SK-N-SH (cell line): Measurements from ENCODE around the gene MYRF.

Source experiments
- CTCF ChIP-seq: fragments of 200-600 bp; sonication (generic); IDR thresholded peaks from 2 replicates; pipeline ENCODE4 v1.6.1; 2017; ENCODE audit warnings: antibody characterized with exemption, mild to moderate bottlenecking, moderate library complexity
- EP300 ChIP-seq, 2 experiments: IDR thresholded peaks; 2 replicates each; pipeline versions ENCODE4 v1.4.0 to v1.6.1; 2012; ENCODE audit warnings: borderline replicate concordance in 1 of 2, low read depth in 1 of 2, low read length in 1 of 2
- MXI1 ChIP-seq: IDR thresholded peaks from 2 replicates; pipeline ENCODE4 v1.6.1; 2012; ENCODE audit warnings: mild to moderate bottlenecking, low read depth, low read length, improper control_type of control experiment
- PBX3 ChIP-seq: IDR thresholded peaks from 2 replicates; pipeline ENCODE4; 2012
- RAD21 ChIP-seq: IDR thresholded peaks from 2 replicates; pipeline ENCODE4 v1.6.1; 2012; ENCODE audit warnings: mild to moderate bottlenecking, low read length
- REST ChIP-seq: IDR thresholded peaks from 2 replicates; pipeline ENCODE4 v1.6.1; 2012; ENCODE audit warnings: mild to moderate bottlenecking, low read depth, low read length, moderate library complexity
- RFX5 ChIP-seq: IDR thresholded peaks from 2 replicates; pipeline ENCODE4 v1.6.1; 2012; ENCODE audit warnings: mild to moderate bottlenecking, improper control_type of control experiment, low read length
- RXRA ChIP-seq: IDR thresholded peaks from 2 replicates; pipeline ENCODE4 v1.4.0; 2012; ENCODE audit warnings: low read depth, mild to moderate bottlenecking, borderline replicate concordance
- USF2 ChIP-seq: fragments of 150-350 bp; IDR thresholded peaks from 2 replicates; pipeline ENCODE4 v1.6.1; 2017; ENCODE audit warnings: antibody characterized with exemption, low read length, low read depth, borderline replicate concordance

- TF ChIP-seq CTCF (no peak), RFX5 (no peak), REST (no peak), MXI1 (no peak), RAD21 (no peak), USF2 (no peak), RXRA (no peak), PBX3 (no peak), EP300 (IDR thresholded peaks at IDR 0.05; ENCODE audit: borderline replicate concordance in 1 of 2, low read depth in 1 of 2, low read length in 1 of 2) (no peak)
Measured at GRCh38 chr11:61712314-61712713, 40.1 kb upstream of the MYRF start.
